Colonic mucosa (tissue), 4 donors: ENCODE measurements around the gene COMMD7. TPM values are rescaled to one million over a fixed set of nuclear protein-coding genes. Genes with fewer than 3 reads are reported as not detected.

Source experiments
- DNase-seq: peaks from one replicate; pipeline ENCODE4 v3.0.0-alpha.2; 2020
- H3K27ac ChIP-seq: fragments of 200-600 bp; one replicate; pipeline ENCODE4 v1.8.0; 2021
- H3K27me3 ChIP-seq: fragments of 200-600 bp; one replicate; pipeline ENCODE4 v1.8.0; 2021
- H3K36me3 ChIP-seq: fragments of 200-600 bp; one replicate; pipeline ENCODE4 v1.8.0; 2021
- H3K4me1 ChIP-seq: fragments of 200-600 bp; one replicate; pipeline ENCODE4 v1.8.0; 2021; ENCODE audit warnings: mild to moderate bottlenecking
- H3K4me3 ChIP-seq: fragments of 200-600 bp; one replicate; pipeline ENCODE4 v1.8.0; 2021
- H3K9ac ChIP-seq, 2 donors: one replicate each; pipeline ENCODE4 v1.7.0; 2013; ENCODE audit warnings: control low read depth in 2 of 2, low read depth in 2 of 2, low read length in 2 of 2
- H3K9me3 ChIP-seq: fragments of 200-600 bp; one replicate; pipeline ENCODE4 v1.8.0; 2021
- intact Hi-C: fragments of 100-400 bp; cut with DNase I; formaldehyde crosslinking; loops from one replicate; pipeline ENCODE4 v1.14.1; 2022
- total RNA-seq, 2 donors: library from RNA; stranded (reverse); fragmentation: NEBNext Ultra II Directional in 1 of 2; extraction: Animal tissue kit (Norgen Biotek cat#: 25700) in 1 of 2; gene quantifications; one replicate each; pipeline ENCODE4 v1.2.1, GENCODE V29; 2021
- TF ChIP-seq, protein P1 (sequence below): fragments of 200-600 bp; IDR thresholded peaks from one replicate; pipeline ENCODE4 v1.8.0; 2022; ENCODE audit warnings: antibody characterized with exemption, mild to moderate bottlenecking
- donor health status: healthy.
- donor health status: DM: no; HTN: no; CAD: no.
- donor health status: DM: no; HTN: no; CAD: no.

Gene COMMD7
- total RNA-seq, 2 donors from 2014 or later: 28.9 to 43.8 TPM

GRCh38 chr20:32672394-32672981 lies 70.8 kb downstream of the COMMD7 start:
- H3K4me1 ChIP-seq: no peaks in the 10 kb centered on the region
- no peak for DNase-seq
- no peak overlapping the region for H3K9ac ChIP-seq
- no peaks in the 10 kb centered on the region for H3K27me3 ChIP-seq
- no peaks in the 10 kb centered on the region for H3K9me3 ChIP-seq
- intact Hi-C loops: no loop called here
- H3K36me3 ChIP-seq: no peaks in the 10 kb centered on the region
- TF ChIP-seq, protein P1, sequence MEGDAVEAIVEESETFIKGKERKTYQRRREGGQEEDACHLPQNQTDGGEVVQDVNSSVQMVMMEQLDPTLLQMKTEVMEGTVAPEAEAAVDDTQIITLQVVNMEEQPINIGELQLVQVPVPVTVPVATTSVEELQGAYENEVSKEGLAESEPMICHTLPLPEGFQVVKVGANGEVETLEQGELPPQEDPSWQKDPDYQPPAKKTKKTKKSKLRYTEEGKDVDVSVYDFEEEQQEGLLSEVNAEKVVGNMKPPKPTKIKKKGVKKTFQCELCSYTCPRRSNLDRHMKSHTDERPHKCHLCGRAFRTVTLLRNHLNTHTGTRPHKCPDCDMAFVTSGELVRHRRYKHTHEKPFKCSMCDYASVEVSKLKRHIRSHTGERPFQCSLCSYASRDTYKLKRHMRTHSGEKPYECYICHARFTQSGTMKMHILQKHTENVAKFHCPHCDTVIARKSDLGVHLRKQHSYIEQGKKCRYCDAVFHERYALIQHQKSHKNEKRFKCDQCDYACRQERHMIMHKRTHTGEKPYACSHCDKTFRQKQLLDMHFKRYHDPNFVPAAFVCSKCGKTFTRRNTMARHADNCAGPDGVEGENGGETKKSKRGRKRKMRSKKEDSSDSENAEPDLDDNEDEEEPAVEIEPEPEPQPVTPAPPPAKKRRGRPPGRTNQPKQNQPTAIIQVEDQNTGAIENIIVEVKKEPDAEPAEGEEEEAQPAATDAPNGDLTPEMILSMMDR: no peak
- no peak overlapping the region for H3K4me3 ChIP-seq
- no peak overlapping the region for H3K27ac ChIP-seq

- Histone ChIP-seq H3K4me1 (no peaks in the 10 kb centered on the region), H3K36me3 (no peaks in the 10 kb centered on the region), H3K9me3 (no peaks in the 10 kb centered on the region), H3K9ac (no peak overlapping the region), H3K27ac (no peak overlapping the region), H3K27me3 (no peaks in the 10 kb centered on the region), H3K4me3 (no peak overlapping the region)
- DNase-seq: no peak
- TF ChIP-seq, protein P1: no peak
- intact Hi-C loops: no loop called here
These were observed 72.4 kb downstream of the COMMD7 start for GRCh38 chr20:32670773-32671455.

- no peak for DNase-seq
- H3K9ac ChIP-seq: no peak overlapping the region
- intact Hi-C loops: no loop called here
- H3K27ac ChIP-seq: no peak overlapping the region
- no peaks in the 10 kb centered on the region for H3K36me3 ChIP-seq
- peaks cover 5% of the 10 kb centered on the region for H3K4me1 ChIP-seq
- no peak overlapping the region for H3K4me3 ChIP-seq
- TF ChIP-seq, protein P1: no peak
- no peaks in the 10 kb centered on the region for H3K27me3 ChIP-seq
- H3K9me3 ChIP-seq: no peaks in the 10 kb centered on the region
These were observed 76.2 kb downstream of the COMMD7 start for GRCh38 chr20:32667027-32667426.

GRCh38 chr20:32664678-32665159 lies 78.5 kb downstream of the COMMD7 start:
- DNase-seq: no peak
- TF ChIP-seq, protein P1: no peak
- intact Hi-C loops: no loop called here
- Histone ChIP-seq H3K9me3 (no peaks in the 10 kb centered on the region), H3K27ac (no peak overlapping the region), H3K9ac (no peak overlapping the region), H3K27me3 (no peaks in the 10 kb centered on the region), H3K36me3 (no peaks in the 10 kb centered on the region), H3K4me1 (peaks cover 5% of the 10 kb centered on the region), H3K4me3 (no peak overlapping the region)

GRCh38 chr20:32664012-32664677 lies 79.1 kb downstream of the COMMD7 start:
- Histone ChIP-seq H3K4me1 (peaks cover 5% of the 10 kb centered on the region), H3K36me3 (no peaks in the 10 kb centered on the region), H3K4me3 (no peak overlapping the region), H3K9ac (no peak overlapping the region), H3K27me3 (no peaks in the 10 kb centered on the region), H3K27ac (no peak overlapping the region), H3K9me3 (no peaks in the 10 kb centered on the region)
- DNase-seq: no peak
- intact Hi-C loops: no loop called here
- TF ChIP-seq, protein P1: no peak
